Hepatocyte (in vitro differentiated cells): ENCODE results near the gene SMIM9. TPM values are rescaled to one million over a fixed set of nuclear protein-coding genes. Genes with fewer than 3 reads are reported as not detected.

Experiments used
- DNase-seq: peaks from one replicate; pipeline ENCODE4 v3.0.0-alpha.2; 2016; ENCODE audit warnings: low spot score
- H2AFZ ChIP-seq: fragments of 200-600 bp; sonication (generic); 2 replicates; pipeline ENCODE4 v1.6.0; 2016; ENCODE audit warnings: antibody characterized with exemption, mild to moderate bottlenecking
- H3K27ac ChIP-seq: fragments of 200-600 bp; sonication (generic); 2 replicates; pipeline ENCODE4 v1.5.1; 2016; ENCODE audit warnings: mild to moderate bottlenecking
- H3K27me3 ChIP-seq: fragments of 200-600 bp; sonication (generic); 2 replicates; pipeline ENCODE4 v1.6.1; 2016
- H3K36me3 ChIP-seq: fragments of 200-600 bp; sonication (generic); replicated peaks from 2 replicates; pipeline ENCODE4 v1.5.1; 2016; ENCODE audit warnings: low read depth; ENCODE audit not compliant: insufficient read depth
- H3K4me1 ChIP-seq: fragments of 200-600 bp; sonication (generic); 2 replicates; pipeline ENCODE4 v1.5.1; 2016; ENCODE audit warnings: mild to moderate bottlenecking, moderate library complexity; ENCODE audit not compliant: insufficient read depth
- H3K4me2 ChIP-seq: fragments of 200-600 bp; sonication (generic); 2 replicates; pipeline ENCODE4 v1.6.0; 2016
- H3K4me3 ChIP-seq: fragments of 200-600 bp; sonication (generic); 2 replicates; pipeline ENCODE4 v1.5.1; 2016; ENCODE audit warnings: mild to moderate bottlenecking
- H3K79me2 ChIP-seq: fragments of 200-600 bp; sonication (generic); 2 replicates; pipeline ENCODE4 v1.6.0; 2017; ENCODE audit warnings: mild to moderate bottlenecking
- H3K9me2 ChIP-seq: fragments of 200-600 bp; sonication (generic); replicated peaks from 2 replicates; pipeline ENCODE4 v1.6.0; 2017; ENCODE audit warnings: mild to moderate bottlenecking; ENCODE audit not compliant: insufficient read depth
- H3K9me3 ChIP-seq: fragments of 200-600 bp; sonication (generic); 2 replicates; pipeline ENCODE4 v1.5.1; 2016; ENCODE audit warnings: low read depth, mild to moderate bottlenecking
- H4K20me1 ChIP-seq: fragments of 200-600 bp; sonication (generic); 2 replicates; pipeline ENCODE4 v1.6.0; 2016; ENCODE audit warnings: mild to moderate bottlenecking; ENCODE audit not compliant: insufficient read depth, poor library complexity, severe bottlenecking
- CTCF ChIP-seq: fragments of 200-600 bp; sonication (generic); IDR thresholded peaks from 2 replicates; pipeline ENCODE4 v1.5.1; 2016; ENCODE audit warnings: antibody characterized with exemption, mild to moderate bottlenecking; ENCODE audit not compliant: poor library complexity
- EZH2 ChIP-seq: fragments of 200-600 bp; sonication (generic); IDR thresholded peaks from 2 replicates; pipeline ENCODE4 v1.6.1; 2016; ENCODE audit warnings: antibody characterized with exemption, mild to moderate bottlenecking, borderline replicate concordance
- EZH2phosphoT487 ChIP-seq: fragments of 200-600 bp; sonication (generic); IDR thresholded peaks from one replicate; pipeline ENCODE4 v1.6.1; 2018; ENCODE audit warnings: antibody characterized with exemption, mild to moderate bottlenecking, low read depth, moderate library complexity; ENCODE audit not compliant: unreplicated experiment, severe bottlenecking
- WGBS: methylation state at CpG from one replicate; pipeline ENCODE4 v1.1.6; 2016; ENCODE audit warnings: low lambda C conversion rate; ENCODE audit errors: missing lambda C conversion rate; 5-methylcytosine and 5-hydroxymethylcytosine counted together
- polyA plus RNA-seq: library from polyadenylated mRNA; unstranded; fragments of >200 nt; fragmentation: Nextera tagmentation; extraction: Ambion mirVana; gene quantifications from 2 replicates; pipeline ENCODE4 v1.2.1, GENCODE V29; 2016
- total RNA-seq: library from RNA; depleted of rRNA; stranded (reverse); fragments of >200 nt; gene quantifications from 2 replicates; pipeline ENCODE4 v1.2.3, GENCODE V29; 2014

SMIM9 gene
- total and polyA plus RNA-seq, 2 experiments from 2014 or later: not detected

GRCh38 chrX:154822029-154822428, 12.4 kb downstream of the SMIM9 start:
- no peak for DNase-seq
- no peaks in the 10 kb centered on the region for H4K20me1 ChIP-seq
- 59% methylated on average over 3 of the region's 3 CpGs for WGBS
- no peaks in the 10 kb centered on the region for H3K9me2 ChIP-seq
- H3K4me3 ChIP-seq: no peak overlapping the region
- H3K36me3 ChIP-seq: no peaks in the 10 kb centered on the region
- no peaks in the 10 kb centered on the region for H3K4me1 ChIP-seq
- no peak overlapping the region for H3K4me2 ChIP-seq
- no peaks in the 10 kb centered on the region for H3K9me3 ChIP-seq
- H3K79me2 ChIP-seq: no peaks in the 10 kb centered on the region
- H2AFZ ChIP-seq: no peak overlapping the region
- TF ChIP-seq CTCF: no peak
- no peak for TF ChIP-seq EZH2phosphoT487
- no peak for TF ChIP-seq EZH2
- no peaks in the 10 kb centered on the region for H3K27me3 ChIP-seq
- H3K27ac ChIP-seq: no peak overlapping the region

GRCh38 chrX:154821523-154821922, 12.9 kb downstream of the SMIM9 start:
- H3K4me3 ChIP-seq: no peak overlapping the region

GRCh38 chrX:154819771-154820341, 14.6 kb downstream of the SMIM9 start:
- Histone ChIP-seq H3K27ac (no peak overlapping the region), H3K27me3 (no peaks in the 10 kb centered on the region), H3K36me3 (no peaks in the 10 kb centered on the region), H3K9me2 (no peaks in the 10 kb centered on the region), H3K9me3 (no peaks in the 10 kb centered on the region), H3K4me1 (no peaks in the 10 kb centered on the region), H4K20me1 (no peaks in the 10 kb centered on the region), H3K4me3 (no peak overlapping the region), H3K79me2 (no peaks in the 10 kb centered on the region), H3K4me2 (no peak overlapping the region), H2AFZ (no peak overlapping the region)
- no peak for TF ChIP-seq EZH2
- TF ChIP-seq CTCF: no peak
- TF ChIP-seq EZH2phosphoT487: no peak
- WGBS: 69% methylated on average over 7 of the region's 7 CpGs
- no peak for DNase-seq

More at GRCh38 chrX:154821523-154821922, 12.9 kb downstream of the SMIM9 start:
- no peak for TF ChIP-seq CTCF
- TF ChIP-seq EZH2phosphoT487: no peak
- TF ChIP-seq EZH2: no peak
- no peaks in the 10 kb centered on the region for H3K79me2 ChIP-seq
- no peaks in the 10 kb centered on the region for H3K4me1 ChIP-seq
- no peaks in the 10 kb centered on the region for H4K20me1 ChIP-seq
- no peaks in the 10 kb centered on the region for H3K9me3 ChIP-seq
- no peak overlapping the region for H3K27ac ChIP-seq
- H3K36me3 ChIP-seq: no peaks in the 10 kb centered on the region
- no peak overlapping the region for H2AFZ ChIP-seq
- no peaks in the 10 kb centered on the region for H3K27me3 ChIP-seq
- no peak for DNase-seq
- H3K4me2 ChIP-seq: no peak overlapping the region
- H3K9me2 ChIP-seq: no peaks in the 10 kb centered on the region
